ENCODE data around the gene STMND1. TPM values are rescaled to one million over a fixed set of nuclear protein-coding genes. Genes with fewer than 3 reads are reported as not detected.

The STMND1 gene
- total RNA-seq, 1 donor from 2014 or later = not detected

DNA sequence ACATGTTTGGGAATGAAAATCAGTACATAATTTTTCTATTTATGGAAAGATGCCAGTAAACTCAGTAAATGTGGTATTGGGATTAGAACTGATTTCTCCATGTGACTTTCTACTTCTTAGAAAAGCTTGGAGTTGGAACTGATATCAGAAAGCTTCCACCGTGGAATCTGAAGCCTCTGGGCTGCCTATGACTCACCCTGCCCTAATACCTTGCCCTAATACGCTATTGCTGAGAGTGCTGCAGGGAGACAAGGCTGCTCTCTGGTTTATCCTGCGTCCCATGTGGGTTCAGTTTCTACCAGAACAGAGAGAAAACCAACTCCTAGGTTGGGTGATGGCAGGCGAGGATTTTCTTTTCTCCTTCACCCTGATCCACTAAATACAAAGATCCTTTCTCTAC lies 3.3 kb upstream of the STMND1 start:
- no peak for DNase-seq (ENCODE audit: low read depth)

DNA sequence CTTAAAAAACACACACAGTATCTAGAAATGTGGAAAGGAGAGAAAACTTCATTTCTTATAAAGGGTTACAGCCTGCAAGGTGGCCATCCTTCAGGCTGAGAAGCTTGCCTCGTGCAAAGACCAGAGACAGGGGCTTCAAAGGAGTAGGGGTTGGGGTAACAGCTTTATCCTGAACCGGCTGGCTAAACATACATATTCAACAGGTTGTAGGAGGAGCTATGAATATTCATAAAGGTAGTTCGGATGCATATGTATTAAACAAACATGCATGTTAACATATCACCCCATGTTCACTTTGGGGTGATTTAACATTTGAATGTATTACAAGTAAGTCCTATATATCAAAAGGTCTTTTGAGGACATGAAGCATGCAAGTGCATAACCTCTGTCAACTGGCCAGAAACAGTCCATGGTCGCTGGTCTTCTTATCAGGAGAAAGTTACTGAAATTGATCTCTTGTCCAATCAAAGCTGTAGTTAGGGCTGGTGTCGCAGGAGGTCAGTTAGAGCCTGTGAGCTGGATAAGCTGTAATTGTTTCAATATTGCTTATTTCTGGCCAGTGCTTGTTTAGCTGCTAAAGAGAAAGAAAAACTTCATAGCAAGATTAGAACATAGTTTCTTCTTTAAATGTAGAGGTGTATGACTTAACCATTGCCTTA lies 2.3 kb upstream of the STMND1 start:
- DNase-seq (ENCODE audit: low read depth) = no peak

DNA sequence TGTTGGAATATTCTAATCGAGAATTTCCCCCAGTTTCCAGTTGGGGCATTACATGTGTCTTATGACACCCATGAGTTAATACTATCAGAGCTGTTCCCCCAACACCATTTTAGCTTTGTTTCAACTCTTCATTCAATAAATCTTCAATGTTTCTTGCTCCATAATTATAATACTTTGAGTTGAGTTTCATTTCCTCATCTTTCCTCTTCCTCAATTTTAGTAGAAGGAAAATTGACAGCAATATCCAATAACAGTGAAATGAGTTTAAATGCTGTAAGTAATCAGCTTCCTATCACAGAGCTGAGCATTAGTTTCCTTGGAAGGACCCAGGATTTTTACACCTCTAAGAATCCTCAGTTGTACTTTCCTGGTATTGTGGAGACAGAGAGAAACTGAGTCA lies 1.0 kb upstream of the STMND1 start:
- no peak for DNase-seq (ENCODE audit: low read depth)

DNA sequence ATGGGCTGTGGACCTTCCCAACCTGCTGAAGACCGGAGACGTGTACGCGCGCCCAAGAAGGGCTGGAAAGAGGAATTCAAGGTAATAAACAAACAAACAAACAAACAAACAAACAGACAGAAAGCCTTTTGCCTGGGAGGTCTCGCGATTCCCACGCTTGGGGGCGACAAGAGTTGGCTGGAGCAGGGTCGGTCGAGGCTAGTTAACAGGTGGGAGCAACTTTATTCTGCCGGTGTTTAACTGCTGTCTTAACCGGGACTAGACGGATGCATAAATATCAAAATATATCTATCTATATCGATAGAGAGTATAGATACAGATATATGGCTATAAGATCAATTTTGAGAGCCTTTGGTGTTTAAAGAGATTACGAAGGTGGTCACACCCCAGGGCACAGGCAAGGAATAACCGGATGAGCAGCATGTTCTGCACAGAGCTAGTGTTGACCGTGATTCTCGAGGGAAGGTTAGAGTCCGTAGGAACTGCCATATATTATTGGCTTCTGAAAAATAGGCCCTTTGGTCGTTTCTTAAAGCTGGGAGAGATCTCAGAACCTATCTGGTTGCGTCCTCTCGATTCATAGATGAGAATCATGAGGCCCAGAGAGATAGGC lies 514 bp downstream of the STMND1 start:
- no peak for DNase-seq (ENCODE audit: low read depth)

DNA sequence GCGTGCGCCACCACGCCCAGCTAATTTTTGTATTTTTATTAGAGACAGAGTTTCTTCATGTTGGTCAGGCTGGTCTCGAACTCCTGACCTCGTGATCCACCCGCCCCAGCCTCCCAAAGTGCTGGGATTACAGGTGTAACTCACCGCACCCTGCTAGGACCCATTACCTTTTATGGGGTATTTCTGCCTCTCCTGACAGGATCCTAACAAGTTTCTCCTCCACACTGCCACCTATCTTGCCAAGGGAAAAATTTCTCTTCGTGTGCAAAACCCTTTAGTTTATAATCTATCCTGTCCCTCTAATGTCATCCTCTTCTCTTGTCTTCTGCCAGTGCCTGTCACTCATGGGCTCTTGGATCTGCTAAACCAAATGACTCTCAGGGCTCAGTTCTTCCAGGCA lies 1.9 kb downstream of the STMND1 start:
- no peak for DNase-seq (ENCODE audit: low read depth)

DNA sequence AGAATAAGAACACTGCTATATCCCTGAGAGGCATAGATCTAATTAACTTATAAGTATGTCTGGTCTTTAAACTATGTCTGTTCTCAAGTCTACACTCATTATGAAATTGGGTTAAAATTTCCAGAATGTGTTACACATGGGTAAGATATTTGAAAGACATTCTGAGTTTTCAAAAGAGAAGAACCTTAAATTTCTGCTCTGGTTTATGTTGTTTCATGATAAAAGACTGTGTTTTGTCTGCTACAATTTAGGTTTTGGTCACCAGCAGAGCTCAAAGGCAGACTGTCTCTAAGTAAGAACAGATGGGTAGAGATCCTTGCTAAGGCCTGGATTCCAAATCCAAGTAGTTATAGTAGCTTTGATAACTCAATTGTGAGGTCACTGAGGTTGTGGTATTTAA lies 6.0 kb downstream of the STMND1 start:
- no peak for DNase-seq (ENCODE audit: low read depth)

DNA sequence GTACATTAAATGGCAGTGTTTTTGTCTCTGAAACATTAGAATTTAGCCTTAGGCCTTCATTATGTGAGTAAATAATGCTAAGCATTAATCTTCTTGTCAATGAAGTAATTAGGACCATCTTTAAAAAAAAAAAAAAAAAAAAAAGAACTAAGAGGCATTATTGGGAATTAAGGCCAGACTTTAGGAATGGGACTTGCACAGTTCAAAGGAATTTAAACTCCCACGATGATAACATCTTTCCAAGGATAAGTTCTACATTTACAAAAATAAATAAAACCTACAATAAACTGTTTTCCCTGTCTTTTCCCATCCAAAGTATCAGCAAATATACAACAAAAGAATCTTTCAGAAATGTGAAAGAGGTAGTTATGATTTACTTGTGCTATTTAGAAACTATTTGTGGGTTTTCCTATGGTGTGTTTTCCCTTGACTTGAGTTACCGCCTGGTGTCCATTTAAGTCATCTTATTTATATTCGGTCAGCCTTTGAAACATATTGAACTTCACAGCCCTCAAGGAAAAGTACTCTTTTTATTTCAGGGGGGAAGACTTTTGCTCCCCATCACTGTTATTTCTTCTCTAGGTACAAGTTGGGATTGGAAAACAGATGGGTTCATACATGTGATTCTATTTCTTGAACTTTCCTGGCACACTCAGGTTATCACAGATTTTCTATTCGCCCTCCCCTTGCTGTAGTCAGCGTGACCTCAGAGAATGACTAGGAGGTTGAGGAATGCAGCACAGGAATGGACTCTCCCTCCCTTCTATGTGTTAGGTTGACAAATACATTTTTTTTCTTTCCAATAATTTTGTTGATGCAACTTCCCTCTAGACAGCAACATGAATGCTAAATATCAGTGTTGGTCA lies 13.6 kb downstream of the STMND1 start:
- DNase-seq (ENCODE audit: low read depth) = peak; percentile 81

DNA sequence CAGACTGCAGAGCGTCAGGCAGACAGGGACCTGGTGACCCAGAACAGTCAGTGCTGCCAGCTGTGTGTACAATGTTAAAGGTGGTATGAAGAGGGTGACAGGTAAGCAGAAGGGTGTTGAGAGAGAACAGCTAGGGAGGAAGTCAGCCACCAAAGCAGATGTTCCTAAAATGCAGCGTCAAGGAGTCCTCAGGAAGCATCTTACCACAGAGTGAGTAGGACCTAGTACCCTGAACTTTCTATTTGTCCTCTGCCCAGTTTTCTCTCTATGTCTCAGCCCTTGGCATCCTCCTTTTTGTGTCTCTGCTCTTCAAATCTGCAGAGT lies 14.2 kb downstream of the STMND1 start:
- no peak for DNase-seq (ENCODE audit: low read depth)

DNA sequence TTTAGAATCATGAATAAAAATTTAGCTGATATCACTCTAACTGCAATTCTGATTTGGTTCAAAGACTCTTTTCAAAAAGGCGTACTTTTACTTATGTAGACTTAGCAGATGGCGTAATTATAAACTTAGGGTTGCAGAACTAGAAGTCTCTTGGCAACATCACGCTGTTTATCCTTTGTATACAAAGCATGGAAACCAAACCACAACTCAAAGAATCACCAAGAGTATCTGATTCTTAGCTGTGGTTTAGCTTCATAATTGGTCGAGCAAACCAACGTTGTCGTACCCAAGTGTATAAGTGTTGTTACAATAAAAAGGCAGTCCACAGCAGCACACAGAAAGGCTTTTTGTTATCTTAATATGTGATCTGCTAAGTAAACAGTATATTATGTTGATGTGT lies 18.2 kb downstream of the STMND1 start:
- no peak for DNase-seq (ENCODE audit: low read depth)

DNA sequence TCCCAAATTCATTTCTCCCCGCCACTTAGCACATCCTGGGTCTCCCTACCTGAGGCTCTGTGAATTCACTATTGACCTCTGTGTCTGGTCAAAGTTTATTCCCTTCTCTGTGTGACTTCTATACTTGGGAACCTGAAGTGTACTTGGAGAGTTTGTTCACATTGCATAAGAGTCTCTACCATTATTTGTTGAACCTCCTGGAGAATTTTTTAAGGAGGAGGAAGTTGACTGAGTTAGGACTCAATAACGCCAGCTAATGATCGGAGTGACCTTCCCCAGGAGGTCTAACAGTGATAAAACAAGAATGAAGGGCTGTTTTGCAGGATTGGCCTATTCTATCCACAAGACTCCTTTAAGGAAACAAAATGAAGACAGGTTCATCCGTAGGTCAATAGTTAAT lies 23.6 kb downstream of the STMND1 start:
- DNase-seq (ENCODE audit: low read depth) = no peak

DNA sequence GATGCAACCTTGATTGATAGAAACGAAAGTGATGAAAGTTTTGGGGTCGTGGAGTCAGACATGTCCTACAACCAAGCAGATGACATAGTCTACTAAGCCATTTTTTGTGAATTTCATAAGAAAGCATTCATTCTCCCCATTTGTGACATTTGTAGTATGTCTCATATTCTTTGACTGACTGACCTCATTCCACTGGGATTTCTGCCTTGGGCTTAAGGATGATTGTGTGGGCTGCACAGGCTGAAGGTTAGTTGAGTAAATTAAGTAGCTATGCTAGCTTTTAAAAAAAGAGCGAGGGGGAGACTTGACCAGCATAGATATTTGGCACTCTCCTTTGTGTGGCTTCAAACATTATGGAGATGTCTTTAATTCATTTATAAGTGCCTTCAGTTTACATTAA lies 28.9 kb downstream of the STMND1 start:
- no peak for DNase-seq (ENCODE audit: low read depth)

DNA sequence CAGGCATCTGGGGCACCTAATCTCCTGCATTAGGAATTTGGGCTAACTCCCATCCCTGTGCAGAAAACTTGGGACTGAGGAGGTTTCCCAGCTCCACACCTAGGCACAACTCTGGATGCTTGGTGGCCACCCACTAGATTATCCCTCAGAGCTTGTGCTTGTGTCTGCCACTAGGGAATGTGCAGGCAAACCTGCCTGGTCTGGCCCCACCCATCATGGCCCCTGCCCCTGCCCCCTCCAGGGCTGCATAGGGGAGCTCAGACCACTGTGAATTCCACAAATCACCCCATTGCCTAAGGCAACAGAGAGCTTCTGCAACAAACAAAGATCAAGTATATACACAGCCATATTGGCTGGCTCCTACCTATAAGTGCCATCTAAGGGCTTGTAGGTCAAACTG lies 31.1 kb downstream of the STMND1 start:
- DNase-seq (ENCODE audit: low read depth) = no peak

DNA sequence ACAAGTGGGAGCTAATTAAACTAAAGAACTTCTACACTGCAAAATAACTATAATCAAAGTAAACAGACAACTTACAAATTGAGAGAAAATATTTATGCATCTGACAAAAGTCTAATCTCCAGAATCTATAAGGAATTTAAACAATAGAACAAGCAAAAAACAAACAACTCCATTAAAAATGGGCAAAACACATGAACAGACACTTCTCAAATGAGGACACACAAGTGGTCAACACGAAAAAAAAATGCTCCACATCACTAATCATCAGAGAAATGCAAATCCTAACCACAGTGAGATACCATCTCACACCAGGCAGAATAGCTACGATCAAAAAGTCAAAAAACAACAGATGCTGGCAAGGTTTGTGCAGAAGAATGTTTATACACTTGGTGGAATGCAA lies 36.2 kb downstream of the STMND1 start:
- no peak for DNase-seq (ENCODE audit: low read depth)

DNA sequence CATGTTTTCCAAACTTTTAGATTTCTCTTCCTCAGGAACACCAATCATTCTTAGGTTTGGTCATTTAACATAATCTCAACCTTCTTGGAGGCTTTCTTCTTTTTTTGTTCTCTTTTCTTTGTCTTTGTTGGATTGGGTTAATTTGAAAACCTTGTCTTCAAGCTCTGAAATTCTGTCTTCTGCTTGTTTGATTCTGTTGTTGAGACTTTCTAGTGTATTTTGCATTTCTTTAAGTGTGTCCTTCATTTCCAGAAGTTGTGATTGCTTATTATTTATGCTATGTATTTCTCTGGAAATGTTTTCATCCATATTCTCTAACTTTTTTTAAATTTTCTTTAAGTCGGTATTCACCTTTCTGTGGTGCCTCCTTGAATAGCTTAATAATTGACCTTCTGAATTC lies 42.2 kb downstream of the STMND1 start:
- DNase-seq (ENCODE audit: low read depth) = no peak

DNA sequence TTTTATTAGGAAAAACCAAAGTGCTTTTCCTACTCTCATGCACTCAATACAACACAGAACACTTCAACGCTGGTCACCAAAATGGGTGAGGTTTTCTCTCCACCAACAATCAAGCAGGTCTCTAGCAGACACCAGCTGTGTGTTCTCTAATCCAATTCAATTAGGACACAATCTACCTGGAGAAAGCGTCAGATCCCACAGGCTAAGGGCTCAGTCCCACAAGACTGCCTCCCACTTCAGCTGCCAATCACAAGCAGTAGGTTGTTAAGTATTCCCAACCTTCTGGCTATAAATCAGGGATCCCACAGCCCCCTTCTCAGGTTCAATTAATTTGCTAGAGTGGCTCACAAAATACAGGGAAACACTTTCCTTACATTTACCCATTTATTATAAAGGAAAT lies 47.7 kb downstream of the STMND1 start:
- DNase-seq (ENCODE audit: low read depth) = no peak

DNA sequence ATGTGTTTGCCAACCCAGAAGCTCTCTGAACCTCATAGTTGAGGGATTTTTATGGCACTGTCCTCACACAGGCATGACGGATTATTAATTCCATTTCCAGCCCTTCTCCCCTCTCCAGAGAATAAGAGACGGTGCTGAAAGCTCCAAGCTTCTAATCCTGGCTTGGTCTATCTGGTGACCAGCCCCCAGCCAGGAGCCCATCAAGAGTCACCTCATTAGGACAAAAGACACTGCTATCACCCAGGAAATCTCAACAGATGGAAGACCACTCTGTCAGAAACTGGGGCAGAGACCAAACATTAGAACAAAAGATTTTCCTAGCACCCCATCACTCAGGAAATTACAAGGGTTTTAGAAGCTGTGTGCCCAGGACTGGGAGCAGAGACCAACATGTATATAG lies 48.2 kb downstream of the STMND1 start:
- no peak for DNase-seq (ENCODE audit: low read depth)

DNA sequence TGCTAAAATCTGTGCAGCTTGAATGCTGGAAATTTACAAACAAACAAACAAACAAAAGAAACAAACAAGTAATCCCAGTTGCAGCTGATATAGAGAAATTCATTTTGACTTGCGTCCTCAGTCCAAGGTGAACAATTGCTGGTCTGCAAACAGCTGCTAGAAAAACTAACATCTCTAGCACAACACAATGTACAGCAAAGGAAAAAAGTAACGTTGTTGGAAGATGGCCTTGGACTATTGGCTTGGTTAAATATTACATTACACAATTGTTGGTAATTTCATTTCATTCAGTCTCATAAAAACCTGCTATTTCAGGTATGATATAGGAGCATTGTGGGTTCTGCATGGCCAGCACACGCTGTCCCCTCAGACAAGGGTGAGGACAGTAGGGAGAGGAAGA lies 50.0 kb downstream of the STMND1 start:
- DNase-seq (ENCODE audit: low read depth) = no peak

DNA sequence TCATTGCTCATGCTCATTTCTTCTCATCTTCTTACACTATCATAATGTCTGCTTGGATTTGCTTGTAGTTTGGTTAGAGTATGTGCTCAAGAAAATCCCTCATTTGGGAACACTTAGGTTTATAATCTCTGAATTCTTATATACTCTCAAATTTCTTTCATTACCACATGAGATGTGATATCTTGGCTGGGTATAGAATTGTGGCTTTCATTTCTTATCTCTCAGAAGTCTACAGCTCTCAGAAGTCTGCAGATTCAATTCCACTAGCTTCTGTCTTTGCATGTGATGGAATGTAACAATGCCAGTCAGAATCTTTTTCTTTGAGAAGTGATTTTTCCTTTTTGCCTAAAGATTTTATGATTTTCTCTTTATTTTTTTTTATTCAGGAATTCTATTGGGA lies 50.9 kb downstream of the STMND1 start:
- DNase-seq (ENCODE audit: low read depth) = no peak

DNA sequence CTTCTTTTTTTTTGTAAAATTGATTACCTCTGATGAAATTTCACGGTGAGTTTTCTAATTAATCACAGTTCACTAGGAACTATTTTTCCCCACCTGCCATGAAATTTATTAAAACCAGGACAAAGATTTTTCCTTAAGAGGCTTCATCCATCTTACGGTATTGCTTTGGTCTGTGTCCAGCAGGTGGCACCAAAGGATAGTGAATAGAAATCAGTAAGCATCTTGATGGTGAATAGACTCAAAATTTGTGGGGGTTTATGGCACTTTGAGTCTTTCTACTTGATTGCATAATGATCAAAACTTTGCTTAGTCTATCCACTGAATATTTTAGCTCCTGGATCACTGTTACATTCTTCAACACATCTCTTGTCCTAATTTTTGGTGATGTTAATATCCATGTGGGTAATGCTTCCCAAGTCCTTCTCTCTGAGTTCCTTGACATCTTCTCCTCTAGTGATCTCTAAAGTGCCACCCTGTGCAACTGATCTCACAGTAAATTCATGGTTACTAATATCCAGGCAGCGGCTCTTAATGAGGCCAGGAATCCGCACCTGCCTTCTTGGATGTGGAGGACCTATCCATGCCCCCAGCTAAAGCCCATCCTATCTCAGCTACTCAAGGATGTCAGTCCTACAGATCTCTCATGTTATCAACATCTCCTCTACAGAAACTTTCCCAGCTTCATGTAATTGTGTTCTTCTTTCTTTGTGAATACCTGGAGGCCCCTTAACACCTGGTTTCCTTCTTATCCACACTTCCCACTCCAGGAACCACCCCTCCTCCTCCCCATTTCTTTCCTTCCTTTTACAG lies 54.5 kb downstream of the STMND1 start:
- DNase-seq (ENCODE audit: low read depth) = peak; percentile 80

DNA sequence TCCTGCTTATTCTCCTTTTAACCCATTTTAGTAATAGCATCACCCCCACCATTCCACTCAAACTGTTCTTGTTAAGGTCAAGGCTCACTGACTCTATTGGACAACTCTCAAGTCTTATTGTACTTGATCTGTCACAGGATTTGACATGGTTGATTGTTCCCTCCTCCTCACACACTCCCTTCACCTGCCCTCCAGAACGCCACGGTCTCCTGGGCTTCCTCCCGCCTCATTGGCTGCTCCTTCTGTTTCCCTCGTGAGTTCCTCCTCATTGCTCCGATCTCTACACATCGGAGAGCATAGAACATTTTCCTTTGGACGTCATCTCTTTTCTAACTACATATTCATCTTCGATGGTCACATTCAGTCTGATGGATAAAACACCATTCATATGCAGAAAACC lies 55.1 kb downstream of the STMND1 start:
- peak; percentile 22 for DNase-seq (ENCODE audit: low read depth)

DNA sequence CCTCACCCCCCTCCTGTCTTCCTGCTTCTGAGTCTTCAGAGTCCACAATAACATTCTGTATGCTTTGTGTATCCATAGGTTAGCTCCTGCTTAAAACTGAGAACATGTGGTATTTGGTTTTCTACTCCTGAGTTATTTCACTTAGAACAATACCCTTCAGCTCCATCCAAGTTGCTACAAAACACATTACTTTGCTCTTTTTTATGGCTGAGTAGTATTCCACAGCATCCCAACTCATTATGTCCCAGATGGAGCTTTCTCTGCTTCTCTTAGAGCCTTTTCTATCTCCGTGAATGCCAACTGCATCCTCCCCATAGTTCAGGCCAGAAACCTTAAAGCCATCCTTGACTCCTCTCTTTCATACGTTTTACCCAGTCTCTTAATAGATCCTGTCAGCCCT lies 55.8 kb downstream of the STMND1 start:
- no peak for DNase-seq (ENCODE audit: low read depth)

DNA sequence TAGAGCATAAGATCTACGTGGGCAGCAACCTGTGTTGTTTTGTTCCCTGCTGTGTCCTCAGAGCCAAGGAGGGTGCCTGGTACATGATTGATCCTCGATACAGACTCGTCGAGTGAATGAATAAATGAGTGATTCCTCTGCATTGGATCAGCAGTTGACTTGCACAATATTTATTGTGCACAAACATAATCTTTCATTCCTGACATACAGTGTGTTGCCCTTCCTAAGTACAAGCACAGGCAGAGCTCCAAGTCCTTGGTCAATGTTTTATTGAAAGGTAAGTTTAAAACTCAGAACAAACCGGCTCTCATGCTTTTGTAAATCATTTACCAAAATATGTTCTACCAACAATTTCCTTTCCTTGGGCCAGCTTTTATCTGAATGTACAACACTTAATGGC lies 57.4 kb downstream of the STMND1 start:
- DNase-seq (ENCODE audit: low read depth) = peak; percentile 86
